Suprapubic skin (tissue), 4 donors: ENCODE data around the gene STIM2.

Source experiments
- EP300 ChIP-seq: sonication (generic); formaldehyde crosslinking; IDR thresholded peaks from one replicate; pipeline ENCODE4 v1.6.1; 2017; ENCODE audit warnings: antibody characterized with exemption
- POLR2A ChIP-seq, 2 donors: fragments of 450-650 bp; IDR thresholded peaks; one replicate each; pipeline ENCODE4 v1.6.1; 2017; ENCODE audit warnings: antibody characterized with exemption in 2 of 2, mild to moderate bottlenecking in 2 of 2, moderate library complexity in 2 of 2
- POLR2AphosphoS5 ChIP-seq, 3 donors: sonication (generic); formaldehyde crosslinking; IDR thresholded peaks; one replicate each; pipeline ENCODE4 v1.6.1; 2017; ENCODE audit warnings: antibody characterized with exemption in 3 of 3
- TF ChIP-seq, protein P1 (sequence below), 2 donors: fragments of 200-600 bp in 1 of 2; fragments of 450-650 bp in 1 of 2; sonication (generic) in 1 of 2; IDR thresholded peaks; one replicate each; pipeline ENCODE4 v1.5.1; 2016 to 2019; ENCODE audit warnings: antibody characterized with exemption in 2 of 2, mild to moderate bottlenecking in 1 of 2, moderate library complexity in 1 of 2

DNA sequence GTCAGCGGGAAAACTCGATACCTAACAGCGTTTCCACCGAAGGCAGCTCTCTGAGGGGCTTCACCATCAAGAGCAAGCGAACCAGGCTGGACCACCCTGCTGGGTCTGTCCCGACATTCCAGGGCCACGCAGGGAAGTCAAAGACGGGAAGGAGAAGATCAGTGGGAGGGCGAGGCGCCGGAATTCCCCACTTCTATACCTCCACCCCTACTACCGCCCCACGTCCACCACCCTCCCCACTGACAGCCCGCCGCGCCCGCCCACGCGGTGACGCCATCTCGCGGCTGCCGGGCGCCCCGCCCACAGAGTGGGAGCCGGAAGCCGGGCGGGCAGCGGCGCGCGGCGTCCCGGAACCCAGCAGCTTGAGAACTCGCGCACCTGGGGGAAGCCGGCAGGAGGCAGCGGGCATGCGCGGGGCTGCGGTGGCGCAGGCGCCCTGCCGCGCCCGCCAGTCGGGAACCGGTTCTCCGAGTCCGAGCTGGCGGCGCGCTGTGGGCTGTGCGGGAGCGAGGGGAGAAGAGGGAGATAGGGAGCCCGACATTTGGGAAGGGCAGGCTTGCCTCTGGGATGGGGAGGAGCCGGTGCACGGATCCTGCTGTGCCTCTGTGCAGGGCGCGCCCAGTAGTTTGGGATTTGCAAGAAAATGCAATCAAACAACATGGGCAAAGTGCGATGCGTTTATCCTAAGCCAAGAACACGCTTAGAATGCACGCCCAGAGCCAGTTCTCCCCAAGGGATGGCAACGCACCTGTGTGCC is 3.2 kb upstream of the STIM2 start:
- TF ChIP-seq, protein P1, sequence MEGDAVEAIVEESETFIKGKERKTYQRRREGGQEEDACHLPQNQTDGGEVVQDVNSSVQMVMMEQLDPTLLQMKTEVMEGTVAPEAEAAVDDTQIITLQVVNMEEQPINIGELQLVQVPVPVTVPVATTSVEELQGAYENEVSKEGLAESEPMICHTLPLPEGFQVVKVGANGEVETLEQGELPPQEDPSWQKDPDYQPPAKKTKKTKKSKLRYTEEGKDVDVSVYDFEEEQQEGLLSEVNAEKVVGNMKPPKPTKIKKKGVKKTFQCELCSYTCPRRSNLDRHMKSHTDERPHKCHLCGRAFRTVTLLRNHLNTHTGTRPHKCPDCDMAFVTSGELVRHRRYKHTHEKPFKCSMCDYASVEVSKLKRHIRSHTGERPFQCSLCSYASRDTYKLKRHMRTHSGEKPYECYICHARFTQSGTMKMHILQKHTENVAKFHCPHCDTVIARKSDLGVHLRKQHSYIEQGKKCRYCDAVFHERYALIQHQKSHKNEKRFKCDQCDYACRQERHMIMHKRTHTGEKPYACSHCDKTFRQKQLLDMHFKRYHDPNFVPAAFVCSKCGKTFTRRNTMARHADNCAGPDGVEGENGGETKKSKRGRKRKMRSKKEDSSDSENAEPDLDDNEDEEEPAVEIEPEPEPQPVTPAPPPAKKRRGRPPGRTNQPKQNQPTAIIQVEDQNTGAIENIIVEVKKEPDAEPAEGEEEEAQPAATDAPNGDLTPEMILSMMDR (IDR thresholded peaks at IDR 0.05): peak in 1 of 2 donors; percentile 15
- TF ChIP-seq POLR2A (IDR thresholded peaks at IDR 0.05) (peak in 1 of 2 donors; percentile 40), POLR2AphosphoS5 (IDR thresholded peaks at IDR 0.05) (peak in 1 of 3 donors; percentile 25), EP300 (no peak)
